Hematopoietic multipotent progenitor cell treated with erythropoietin and hydrocortisone succinate and interleukin-3 and kit ligand, for 8 days (in vitro differentiated cells): ENCODE results near the gene BANF2.
A peak's percentile ranks its signal among the peaks of the same experiment; 100 is the strongest.

Experiments
- DNase-seq: peaks from one replicate; pipeline ENCODE4 v3.0.0-alpha.2; 2015

BANF2 gene

GRCh38 chr20:17710379-17711266 is 10.9 kb downstream of the BANF2 start:
- no peak for DNase-seq

DNA sequence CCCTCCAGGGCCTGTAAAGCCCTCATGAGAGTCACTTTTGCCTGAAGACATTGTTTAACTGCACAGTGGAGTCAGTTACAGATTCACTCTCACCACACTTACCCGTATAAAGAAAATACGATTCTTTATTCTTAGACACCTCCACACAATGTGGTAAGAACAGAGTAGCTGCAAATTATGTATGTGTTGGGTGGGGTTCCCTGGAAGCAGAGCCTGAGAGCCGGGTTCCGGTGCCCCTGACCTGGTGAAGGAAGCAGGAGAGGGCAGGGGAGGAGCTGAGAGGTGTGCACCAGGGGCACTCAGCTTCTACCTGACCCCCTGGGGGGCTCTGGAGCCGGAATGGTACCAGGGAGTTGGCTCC is 11.5 kb downstream of the BANF2 start:
- no peak for DNase-seq

GRCh38 chr20:17712201-17712600 is 12.4 kb downstream of the BANF2 start:
- DNase-seq = no peak

GRCh38 chr20:17712708-17713107 is 12.9 kb downstream of the BANF2 start:
- DNase-seq = no peak

DNA sequence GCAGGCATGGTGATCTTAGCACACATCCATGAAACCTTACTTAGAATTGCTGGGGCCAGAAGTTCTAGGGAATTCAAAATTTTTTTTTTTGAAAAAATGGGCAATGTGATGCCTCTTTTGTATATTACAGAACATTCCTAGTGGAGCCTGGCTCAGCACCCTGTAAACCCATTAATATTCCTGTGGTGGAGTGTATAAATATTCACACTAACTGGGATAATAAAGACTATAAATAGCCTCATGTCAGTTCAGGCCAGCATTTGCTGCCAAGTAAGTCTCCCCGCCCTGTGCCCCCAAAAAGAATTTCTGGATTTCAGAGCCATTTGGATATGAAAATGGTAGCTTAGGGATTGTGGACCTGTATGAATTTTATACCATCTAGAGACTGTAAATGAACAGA is 14.8 kb downstream of the BANF2 start:
- DNase-seq = no peak

GRCh38 chr20:17715075-17715474 is 15.3 kb downstream of the BANF2 start:
- DNase-seq = no peak

GRCh38 chr20:17716331-17716730 is 16.6 kb downstream of the BANF2 start:
- no peak for DNase-seq

GRCh38 chr20:17720755-17721154 is 21.0 kb downstream of the BANF2 start:
- DNase-seq = no peak

DNA sequence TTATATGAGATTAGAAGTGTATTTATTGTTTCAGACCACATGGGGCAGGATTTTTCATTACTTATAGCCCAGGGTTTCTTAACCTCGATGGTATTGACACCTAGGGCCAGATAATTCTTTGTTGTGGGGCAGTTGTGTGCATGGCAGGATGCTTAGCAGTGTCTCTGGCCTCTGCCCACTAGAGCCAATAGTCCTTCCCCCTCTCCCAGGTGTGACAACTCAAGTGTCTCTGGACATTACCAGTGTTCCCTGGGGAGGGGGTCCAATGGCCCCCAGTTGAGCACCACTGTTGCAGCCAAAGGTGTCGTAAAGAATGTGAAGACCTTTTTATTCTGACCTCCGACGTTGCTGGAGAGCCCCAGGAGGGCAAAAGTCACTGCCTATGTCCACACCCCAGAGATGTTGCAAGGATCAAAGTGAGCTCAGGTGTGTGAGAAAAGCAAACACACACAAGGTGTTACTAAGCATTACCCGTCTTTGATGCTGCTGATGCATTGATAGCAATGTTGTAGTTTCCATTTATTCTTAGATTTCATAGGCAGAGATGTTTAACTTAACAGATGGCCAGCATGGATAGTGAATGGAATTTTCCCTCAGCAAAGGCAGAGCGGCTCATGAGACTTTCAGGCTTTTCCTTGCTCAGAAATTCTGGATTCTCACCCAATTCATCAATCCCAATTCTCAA is 22.2 kb downstream of the BANF2 start:
- DNase-seq = peak; percentile 8

DNA sequence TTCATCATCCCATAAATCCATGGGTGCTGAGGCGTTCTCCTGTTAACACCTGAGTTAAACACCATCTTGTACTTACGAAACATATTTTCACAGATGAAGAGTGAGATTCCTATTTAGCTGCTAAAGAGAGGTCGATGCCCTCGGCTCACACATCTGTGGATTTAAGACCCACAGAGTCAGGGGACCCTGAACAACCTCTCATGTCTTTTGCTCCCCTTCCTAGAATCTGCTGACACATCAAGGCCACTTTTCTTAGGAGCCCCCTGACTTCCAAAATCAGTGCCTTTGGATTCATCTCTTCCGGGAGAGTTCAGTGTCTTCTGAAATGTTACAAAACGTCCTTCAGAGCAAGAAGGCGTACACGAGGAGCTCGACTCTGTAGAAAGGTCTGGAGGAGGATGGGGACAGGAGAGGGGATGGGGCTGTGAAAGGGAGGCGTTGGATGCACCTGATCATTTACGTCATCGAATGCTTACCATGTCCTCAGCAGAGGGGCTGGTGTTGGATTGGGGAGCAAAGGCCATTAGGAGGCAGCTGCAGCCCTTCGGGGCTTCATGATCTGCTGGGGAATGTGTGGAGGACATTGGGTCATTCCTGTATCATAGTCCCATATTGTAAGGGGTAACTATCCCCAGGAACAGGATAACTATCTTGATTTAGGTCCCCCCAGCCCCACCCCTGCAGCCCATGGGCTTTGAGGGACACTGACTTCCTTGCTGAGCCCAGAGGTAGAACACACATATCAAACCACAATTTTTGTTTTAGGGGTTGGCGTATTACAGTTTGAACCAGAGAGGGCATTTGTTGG is 22.9 kb downstream of the BANF2 start:
- no peak for DNase-seq

DNA sequence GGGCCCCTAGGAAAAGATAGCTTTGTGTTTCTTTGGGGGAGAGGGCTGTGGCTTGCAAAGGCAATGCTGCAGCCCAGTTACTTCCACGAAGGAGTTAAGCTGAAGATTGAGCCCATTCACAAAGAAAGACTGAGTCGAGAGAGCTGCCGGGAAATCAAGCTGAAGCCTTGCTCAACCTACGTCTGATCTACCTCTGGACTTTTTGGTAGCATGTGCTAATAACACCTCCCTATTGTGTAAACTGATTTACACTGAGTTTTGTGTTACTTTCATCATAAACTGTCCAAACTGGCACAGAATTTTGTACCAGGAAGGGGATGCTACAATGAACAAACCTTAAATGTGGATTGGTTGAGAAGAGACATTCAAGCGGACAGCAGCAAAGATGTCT is 23.5 kb downstream of the BANF2 start:
- DNase-seq = no peak

GRCh38 chr20:17725094-17725835 is 25.5 kb downstream of the BANF2 start:
- DNase-seq = no peak

GRCh38 chr20:17726902-17727301 is 27.1 kb downstream of the BANF2 start:
- DNase-seq = no peak

- DNase-seq = no peak
These were observed 27.6 kb downstream of the BANF2 start for GRCh38 chr20:17727351-17727750.

- DNase-seq = no peak
These were observed 28.3 kb downstream of the BANF2 start for GRCh38 chr20:17728074-17728473.

DNA sequence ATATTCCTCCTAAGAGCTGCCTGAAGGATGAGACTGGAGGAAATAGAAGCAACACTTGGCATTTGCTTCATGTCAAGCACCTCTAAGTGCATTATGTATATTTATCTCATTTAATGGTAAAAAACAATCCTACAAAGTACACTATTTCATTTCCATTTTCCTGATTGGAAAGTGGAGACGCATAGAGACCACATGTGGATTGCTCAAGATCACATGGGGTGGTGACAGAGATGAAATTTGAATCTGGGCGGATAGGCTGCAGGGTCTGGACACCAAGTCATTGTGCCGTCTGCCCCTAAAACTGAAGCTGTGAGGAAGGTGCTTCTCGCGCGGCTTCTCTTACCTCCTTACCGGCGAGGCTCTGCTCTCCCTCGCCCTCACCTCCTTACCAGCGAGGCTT is 30.3 kb downstream of the BANF2 start:
- DNase-seq = no peak

DNA sequence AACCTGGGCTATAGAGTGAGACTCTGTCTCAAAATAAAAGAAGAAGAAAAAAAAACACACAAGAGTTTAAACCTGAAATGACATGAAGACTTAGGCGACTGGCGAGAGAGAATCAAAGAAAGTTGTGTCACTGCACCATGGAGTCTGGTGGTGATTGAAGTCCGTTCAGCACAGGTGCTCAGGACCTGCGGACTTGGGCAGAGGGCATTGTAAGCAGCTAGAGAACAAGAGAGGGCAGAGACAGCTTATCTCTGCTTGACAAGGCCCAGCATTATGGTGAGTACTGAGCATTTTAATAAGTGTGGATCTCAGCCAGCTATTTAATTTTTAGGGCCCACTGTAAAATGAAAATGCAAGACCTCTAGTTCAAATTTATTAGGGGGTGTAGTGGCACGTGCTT is 31.5 kb downstream of the BANF2 start:
- DNase-seq = no peak

DNA sequence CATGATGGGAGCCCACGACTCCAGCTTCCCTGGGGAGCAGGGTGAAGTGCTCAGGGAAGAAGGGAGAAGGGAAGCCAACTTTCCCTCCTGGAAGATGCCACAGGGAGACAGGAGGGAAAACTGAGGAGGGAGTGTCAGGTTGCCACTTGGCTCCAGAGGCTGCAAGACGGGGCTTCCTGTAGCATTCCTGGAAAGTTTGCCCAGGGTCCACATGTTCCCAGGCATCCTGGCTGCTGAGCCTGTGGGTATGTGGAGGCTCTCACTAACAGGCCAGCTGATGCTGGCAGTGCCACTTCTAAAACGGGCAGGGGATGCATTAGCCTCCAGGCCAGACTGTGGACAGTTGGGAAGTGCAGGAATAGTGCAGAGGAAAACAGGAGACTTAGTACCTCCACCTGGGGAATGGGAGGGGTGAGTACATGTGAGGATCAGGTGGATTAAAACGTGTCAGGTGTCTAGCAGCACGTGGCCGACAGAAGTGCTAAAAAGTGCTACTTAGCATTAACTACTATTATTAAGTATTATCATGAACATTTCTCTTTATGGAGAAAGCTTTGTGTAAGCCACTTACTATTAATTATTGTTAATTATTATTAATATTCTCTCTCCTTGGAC is 33.2 kb downstream of the BANF2 start:
- no peak for DNase-seq

DNA sequence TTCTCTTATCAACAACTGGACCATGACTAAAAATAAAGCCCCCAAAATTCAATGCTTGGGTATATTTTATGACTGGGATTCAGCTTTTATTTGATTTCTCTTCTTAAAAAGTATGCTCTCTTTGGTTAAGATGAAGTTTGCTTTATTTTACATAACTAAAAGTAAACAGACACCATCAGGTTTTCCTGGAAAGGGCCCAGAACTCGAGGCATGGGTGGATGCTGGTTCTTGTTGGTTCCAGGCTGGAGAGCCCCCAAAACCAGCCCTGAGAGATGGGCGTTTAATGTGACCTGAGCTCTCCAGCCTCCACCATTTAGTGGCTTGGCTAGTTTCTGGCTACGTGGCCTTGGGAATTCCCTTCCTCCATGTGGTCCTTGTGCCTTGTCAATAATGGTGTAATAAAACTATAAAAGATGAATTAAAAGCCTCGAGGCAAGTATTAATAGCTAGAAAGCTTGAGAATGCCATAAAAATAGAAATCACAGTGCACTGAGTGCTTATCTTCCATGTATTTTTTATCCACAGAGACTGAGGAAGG is 34.1 kb downstream of the BANF2 start:
- DNase-seq = no peak

DNA sequence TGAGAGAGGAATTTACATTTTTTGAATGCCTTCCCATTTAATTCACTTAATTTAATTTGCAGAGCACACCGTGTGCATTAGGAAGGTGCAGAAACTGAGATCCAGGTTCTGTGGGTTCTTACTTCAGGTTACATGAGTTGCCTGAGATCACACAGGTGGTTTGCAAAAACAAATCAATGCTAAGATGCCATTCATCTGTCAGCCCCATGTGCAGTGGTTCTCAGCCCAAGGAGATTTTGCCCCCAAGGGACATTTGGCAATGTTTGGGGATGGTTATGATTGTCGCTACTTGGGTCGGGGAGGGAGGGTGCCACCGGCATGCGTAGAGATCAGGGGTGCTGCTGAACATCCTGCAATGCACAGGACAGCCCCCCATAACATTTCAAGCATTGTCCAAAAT is 34.6 kb downstream of the BANF2 start:
- DNase-seq = no peak

- DNase-seq = no peak
These were observed 35.5 kb downstream of the BANF2 start for GRCh38 chr20:17735206-17735804.
